Ovary (tissue), 9 donors: ENCODE results near the gene SPARCL1. TPM values are rescaled to one million over a fixed set of nuclear protein-coding genes. Genes with fewer than 3 reads are reported as not detected.

Experiments used
- DNase-seq, 5 donors: peaks; one replicate each; pipeline ENCODE4 v3.0.0-alpha.2; 2019 to 2020
- H3K27ac ChIP-seq, 2 donors: fragments of 200-600 bp; one replicate each; pipeline versions ENCODE4 v1.5.1 to v1.8.0; 2019 to 2022
- H3K27me3 ChIP-seq: fragments of 200-600 bp; one replicate; pipeline ENCODE4 v1.8.0; 2022
- H3K36me3 ChIP-seq: fragments of 200-600 bp; sonication (generic); one replicate; pipeline ENCODE4 v1.5.1; 2019
- H3K4me1 ChIP-seq: one replicate; pipeline ENCODE4 v1.8.1; 2013; ENCODE audit warnings: mild to moderate bottlenecking, moderate library complexity; ENCODE audit not compliant: insufficient read depth
- H3K4me3 ChIP-seq: fragments of 200-600 bp; sonication (generic); one replicate; pipeline ENCODE4 v1.5.1; 2017
- H3K9me3 ChIP-seq, 2 donors: fragments of 200-600 bp in 1 of 2; sonication (generic) in 1 of 2; one replicate each; pipeline versions ENCODE4 v1.5.1 to v1.8.1; 2013 to 2019; ENCODE audit warnings: mild to moderate bottlenecking in 1 of 2, moderate library complexity in 1 of 2
- CTCF ChIP-seq, 3 donors: fragments of 450-650 bp in 2 of 3; fragments of 200-600 bp in 1 of 3; IDR thresholded peaks; one replicate each; pipeline versions ENCODE4 v1.5.1 to v1.8.0; 2016 to 2022; ENCODE audit warnings: antibody characterized with exemption in 3 of 3, mild to moderate bottlenecking in 1 of 3
- EP300 ChIP-seq: sonication (generic); formaldehyde crosslinking; IDR thresholded peaks from one replicate; pipeline ENCODE4 v1.6.1; 2017; ENCODE audit warnings: antibody characterized with exemption
- POLR2A ChIP-seq: fragments of 450-650 bp; IDR thresholded peaks from one replicate; pipeline ENCODE4 v1.6.1; 2017; ENCODE audit warnings: antibody characterized with exemption, mild to moderate bottlenecking, moderate library complexity
- WGBS, 3 donors: extraction: QIAGEN DNeasy Blood & Tissue Kit in 1 of 3; methylation state at CpG; one replicate each; pipeline versions ENCODE4 v1.1.5 to v1.1.7; 2013 to 2017; 5-methylcytosine and 5-hydroxymethylcytosine counted together
- intact Hi-C, 4 donors: fragments of 100-400 bp; cut with DNase I; formaldehyde crosslinking; loops; one replicate each; pipeline versions ENCODE4 v1.11.0 to v1.15.1; 2022 to 2023
- polyA plus RNA-seq, 2 donors: library from polyadenylated mRNA; stranded (reverse); fragments of 200-250 nt in 1 of 2; fragments of 350-450 nt in 1 of 2; fragmentation: Illumina TruSeq in 1 of 2; extraction: RNeasy Lipid Tissue Mini Kit (QIAGEN cat#74804) in 1 of 2; gene quantifications; one replicate each; pipeline ENCODE4 v1.2.3, GENCODE V29; 2013 to 2014
- total RNA-seq, 7 donors: library from RNA; depleted of rRNA in 2 of 7; stranded (reverse); fragments of >200 nt in 2 of 7; fragmentation: NEBNext Ultra II Directional in 3 of 7; extraction: Animal tissue kit (Norgen Biotek cat#: 25700) in 3 of 7; gene quantifications; one replicate each; pipeline versions ENCODE4 v1.1.0 to v1.2.4, GENCODE V29; 2016 to 2023
- donor health status: DM: no; HTN: no; CAD: no; lungs with moderate emphysema.
- donor health status: DM: no; HTN: no; CAD: no.
- donor health status: Bipolar disorder and iron deficiency.
- donor health status: DM: yes; HTN: yes; CAD: no.
- donor health status: DM: no; HTN: no; CAD: no.
- donor health status: DM: yes; HTN: yes; CAD: no.

The SPARCL1 gene
- total and polyA plus RNA-seq, 9 donors, result 116 to 1,049 (median 277) TPM

DNA sequence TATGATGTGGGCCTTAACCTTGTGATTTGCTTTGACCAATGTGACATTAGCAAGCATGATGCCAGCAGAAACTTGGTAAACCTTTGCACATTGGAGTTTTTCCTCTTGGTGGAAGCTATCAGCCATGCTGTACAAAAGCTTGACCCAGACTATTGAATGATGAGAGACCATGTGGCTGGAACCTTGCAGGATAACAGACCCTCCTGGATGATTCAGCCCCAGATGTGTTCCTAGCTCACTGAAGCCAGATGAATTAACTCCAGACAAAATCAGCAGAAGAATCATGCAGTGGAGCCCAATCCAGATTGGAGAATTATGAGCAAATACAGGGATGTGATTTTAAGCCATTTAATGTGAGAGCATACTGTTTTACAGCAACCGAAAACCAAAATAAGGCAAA lies 16.8 kb downstream of the SPARCL1 start:
- Histone ChIP-seq H3K4me1 (peaks cover 2% of the 10 kb centered on the region), H3K4me3 (no peak overlapping the region), H3K27ac (no peak overlapping the region), H3K9me3 (no peaks in the 10 kb centered on the region), H3K27me3 (no peaks in the 10 kb centered on the region), H3K36me3 (no peaks in the 10 kb centered on the region)
- TF ChIP-seq POLR2A (no peak), CTCF (IDR thresholded peaks at IDR 0.05) (no peak), EP300 (no peak)
- no peak for DNase-seq
- WGBS, 3 donors, result 17 to 21% (median 19%) methylated on average over 1 of the region's 1 CpG
- intact Hi-C loops, result no loop called here

GRCh38 chr4:87511500-87511899 lies 17.7 kb downstream of the SPARCL1 start:
- H3K9me3 ChIP-seq, result no peaks in the 10 kb centered on the region

GRCh38 chr4:87510747-87511146 lies 18.4 kb downstream of the SPARCL1 start:
- Histone ChIP-seq H3K27ac (no peak overlapping the region), H3K36me3 (no peaks in the 10 kb centered on the region), H3K4me1 (peaks cover 2% of the 10 kb centered on the region), H3K27me3 (no peaks in the 10 kb centered on the region), H3K9me3 (no peaks in the 10 kb centered on the region), H3K4me3 (no peak overlapping the region)
- intact Hi-C loops, result no loop called here
- no peak for DNase-seq
- TF ChIP-seq EP300 (no peak), POLR2A (no peak), CTCF (IDR thresholded peaks at IDR 0.05) (no peak)
- 94 to 96% (median 96%) methylated on average over 16 to 17 of the region's 17 CpGs for WGBS, 3 donors

More at GRCh38 chr4:87511500-87511899, 17.7 kb downstream of the SPARCL1 start:
- Histone ChIP-seq H3K27me3 (no peaks in the 10 kb centered on the region), H3K4me3 (no peak overlapping the region), H3K4me1 (peaks cover 2% of the 10 kb centered on the region), H3K27ac (no peak overlapping the region), H3K36me3 (no peaks in the 10 kb centered on the region)
- WGBS, 3 donors, result 85 to 89% (median 85%) methylated on average over 2 of the region's 2 CpGs
- no peak for DNase-seq
- no peak for TF ChIP-seq CTCF (IDR thresholded peaks at IDR 0.05)
- no peak for TF ChIP-seq POLR2A
- no peak for TF ChIP-seq EP300
- intact Hi-C loops, result no loop called here

- intact Hi-C loops, result no loop called here
- Histone ChIP-seq H3K27ac (no peak overlapping the region), H3K4me3 (no peak overlapping the region), H3K36me3 (no peaks in the 10 kb centered on the region), H3K27me3 (no peaks in the 10 kb centered on the region), H3K9me3 (no peaks in the 10 kb centered on the region), H3K4me1 (no peaks in the 10 kb centered on the region)
- peak; percentile 25 for TF ChIP-seq EP300
- no peak for TF ChIP-seq CTCF (IDR thresholded peaks at IDR 0.05)
- TF ChIP-seq POLR2A, result no peak
- no peak for DNase-seq
- WGBS, 3 donors, result 57 to 77% (median 69%) methylated on average over 4 of the region's 4 CpGs
Observed at GRCh38 chr4:87506974-87507701, 22.0 kb downstream of the SPARCL1 start.
